ENCODE data around the gene SLC5A9.

Gene SLC5A9

DNA sequence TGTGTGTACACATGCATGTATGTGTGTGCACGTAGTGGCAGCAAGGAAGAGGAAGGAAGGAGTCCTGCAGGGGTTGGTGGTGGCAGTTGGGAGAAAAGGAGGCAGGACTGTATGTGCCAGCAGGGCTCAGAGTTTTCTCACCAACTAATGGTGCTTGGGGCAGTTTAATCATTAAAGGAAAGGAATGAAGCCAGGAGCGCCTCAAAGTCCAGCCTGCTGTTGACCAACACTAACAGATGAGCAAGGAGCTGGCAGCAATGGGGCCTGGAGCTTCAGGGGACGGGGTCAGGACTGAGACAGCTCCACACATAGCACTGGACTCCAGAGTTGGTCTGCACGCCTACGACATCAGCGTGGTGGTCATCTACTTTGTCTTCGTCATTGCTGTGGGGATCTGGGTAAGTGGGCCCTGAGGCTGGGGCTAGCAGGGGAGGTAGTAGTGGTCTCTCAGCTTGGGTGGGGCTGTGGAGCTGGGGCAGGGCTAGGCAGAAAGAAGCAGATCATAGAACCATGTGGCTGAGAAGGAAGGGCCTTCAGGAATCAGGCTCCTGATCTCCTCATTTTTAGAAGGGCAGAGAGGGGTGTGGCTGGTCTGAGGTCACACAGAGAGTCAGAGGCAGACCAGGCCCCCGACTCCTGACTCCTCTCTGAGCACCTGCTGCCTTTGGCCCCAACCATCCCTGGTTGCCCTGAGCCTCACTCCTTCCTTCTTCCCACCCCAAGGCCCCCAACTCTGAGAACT is at the start of gene SLC5A9:
Gene SLC5A9 (plus strand): TSS at position 216 of the 742 bp plus-strand sequence. CDS start 21 bp downstream, at position 237.
- no peaks in the 10 kb centered on the region for H3K4me1 ChIP-seq (ENCODE audit: control insufficient read depth, insufficient read depth, low read length)
- no peak within 1 kb of the TSS for H3K9ac ChIP-seq (ENCODE audit: low read depth, low read length)
- no peaks in the 10 kb centered on the region for H3K27me3 ChIP-seq (ENCODE audit: control insufficient read depth, insufficient read depth, low read length)
- H3K36me3 ChIP-seq (ENCODE audit: control insufficient read depth, insufficient read depth, low read length): no peaks in the 10 kb centered on the region
- no peak within 1 kb of the TSS for H3K4me3 ChIP-seq (ENCODE audit: low read depth, low read length)
- no peaks in the 10 kb centered on the region for H3K9me3 ChIP-seq (ENCODE audit: control insufficient read depth, insufficient read depth, low read length)

DNA sequence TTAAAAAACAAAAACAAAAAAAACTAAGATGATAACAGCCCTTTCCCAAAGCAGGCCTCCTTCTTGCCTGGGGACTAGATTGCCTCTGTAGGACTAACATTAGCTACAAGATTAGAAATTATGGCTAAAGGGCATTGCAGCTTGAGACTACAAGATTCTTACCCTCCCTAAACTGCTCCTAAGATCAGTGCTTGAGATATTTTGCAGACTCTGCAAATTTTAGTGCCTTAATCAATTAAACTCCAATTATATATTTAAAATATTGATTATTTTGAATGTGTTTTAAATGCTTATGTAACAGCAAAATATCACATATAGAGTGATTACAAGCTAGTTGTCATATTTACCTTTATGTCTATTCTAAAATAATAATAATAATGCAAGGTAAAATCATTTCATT is 47.4 kb upstream of the SLC5A9 start:
- no peaks in the 10 kb centered on the region for H3K9me3 ChIP-seq (ENCODE audit: control insufficient read depth, insufficient read depth, low read length)
- no peaks in the 10 kb centered on the region for H3K36me3 ChIP-seq (ENCODE audit: control insufficient read depth, insufficient read depth, low read length)
- no peaks in the 10 kb centered on the region for H3K27me3 ChIP-seq (ENCODE audit: control insufficient read depth, insufficient read depth, low read length)
- no peak overlapping the region for H3K9ac ChIP-seq (ENCODE audit: low read depth, low read length)
- no peaks in the 10 kb centered on the region for H3K4me1 ChIP-seq (ENCODE audit: control insufficient read depth, insufficient read depth, low read length)
- no peak overlapping the region for H3K4me3 ChIP-seq (ENCODE audit: low read depth, low read length)

DNA sequence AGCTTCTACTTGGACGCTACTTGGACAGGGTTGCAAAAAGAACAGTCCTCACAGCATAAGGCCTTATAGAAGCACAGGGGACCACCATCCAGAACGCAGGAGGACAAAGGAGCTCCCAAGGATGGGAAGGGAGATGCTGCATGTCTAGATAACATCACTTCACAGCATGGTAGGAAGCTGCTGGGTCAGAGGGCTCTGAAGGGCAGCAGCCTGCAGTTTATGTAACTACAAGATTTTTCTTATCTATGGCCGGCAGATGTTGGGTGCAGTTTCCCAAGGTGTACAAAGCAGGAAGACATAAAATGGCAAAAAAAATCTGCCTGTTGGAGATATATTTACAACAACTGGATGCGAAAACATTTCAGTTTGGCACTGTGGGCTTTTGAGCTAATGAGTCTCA is 45.3 kb upstream of the SLC5A9 start:
- Histone ChIP-seq H3K4me1 (ENCODE audit: control insufficient read depth, insufficient read depth, low read length) (no peaks in the 10 kb centered on the region), H3K4me3 (ENCODE audit: low read depth, low read length) (no peak overlapping the region), H3K27me3 (ENCODE audit: control insufficient read depth, insufficient read depth, low read length) (no peaks in the 10 kb centered on the region), H3K9ac (ENCODE audit: low read depth, low read length) (no peak overlapping the region), H3K9me3 (ENCODE audit: control insufficient read depth, insufficient read depth, low read length) (no peaks in the 10 kb centered on the region), H3K36me3 (ENCODE audit: control insufficient read depth, insufficient read depth, low read length) (no peaks in the 10 kb centered on the region)

DNA sequence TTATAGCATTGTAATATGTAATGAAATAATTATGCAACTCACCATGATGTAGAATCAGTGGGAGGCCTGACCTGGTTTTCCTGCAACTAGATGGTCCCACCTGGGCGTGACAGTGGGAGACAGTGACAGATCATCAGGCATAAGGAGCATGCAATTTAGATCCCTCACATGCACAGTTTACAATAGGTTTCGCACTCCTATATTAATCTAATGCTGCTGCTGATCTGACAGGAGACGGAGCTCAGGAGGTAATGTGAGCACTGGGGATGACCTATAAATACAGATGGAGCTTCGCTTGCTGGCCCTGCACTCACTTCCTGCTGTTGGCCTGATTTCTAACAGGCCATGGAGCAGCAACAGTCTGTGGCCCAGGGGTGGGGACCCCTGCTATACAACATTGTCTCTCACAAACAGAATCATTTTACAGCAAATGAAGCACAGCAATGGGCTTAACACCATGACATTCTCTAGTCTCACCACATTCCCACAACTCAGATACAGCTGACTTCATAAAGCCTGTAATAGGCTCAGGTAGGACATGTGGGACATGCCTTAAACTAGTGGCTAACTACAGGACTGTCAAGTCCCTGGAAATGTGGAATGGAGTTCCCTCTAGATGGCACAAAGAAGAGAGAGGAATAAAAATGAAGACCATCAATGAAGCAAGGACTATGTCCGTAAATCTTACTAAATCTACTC is 40.7 kb upstream of the SLC5A9 start:
- no peaks in the 10 kb centered on the region for H3K4me1 ChIP-seq (ENCODE audit: control insufficient read depth, insufficient read depth, low read length)
- no peak overlapping the region for H3K9ac ChIP-seq (ENCODE audit: low read depth, low read length)
- H3K4me3 ChIP-seq (ENCODE audit: low read depth, low read length): no peak overlapping the region
- H3K9me3 ChIP-seq (ENCODE audit: control insufficient read depth, insufficient read depth, low read length): no peaks in the 10 kb centered on the region
- no peaks in the 10 kb centered on the region for H3K27me3 ChIP-seq (ENCODE audit: control insufficient read depth, insufficient read depth, low read length)
- no peaks in the 10 kb centered on the region for H3K36me3 ChIP-seq (ENCODE audit: control insufficient read depth, insufficient read depth, low read length)

DNA sequence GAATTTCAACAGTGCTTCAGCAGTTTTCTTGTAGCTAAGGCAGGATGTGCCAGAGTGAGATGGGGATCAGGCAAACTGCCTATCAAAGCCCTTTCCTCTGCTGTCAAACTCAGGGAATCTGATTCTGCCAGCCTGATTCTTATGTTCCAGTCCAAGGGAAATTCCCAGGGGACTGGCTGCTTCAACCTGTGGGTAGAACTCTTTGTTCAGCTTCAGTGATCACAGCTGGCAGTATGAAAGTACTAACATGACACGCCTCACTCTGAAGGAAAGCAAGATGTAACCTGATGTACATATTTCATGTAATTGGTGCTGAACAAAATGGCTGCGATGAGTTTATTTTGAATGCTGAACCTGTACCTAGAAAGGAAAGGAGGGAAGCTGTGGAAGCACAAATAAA is 40.1 kb upstream of the SLC5A9 start:
- no peaks in the 10 kb centered on the region for H3K36me3 ChIP-seq (ENCODE audit: control insufficient read depth, insufficient read depth, low read length)
- no peak overlapping the region for H3K9ac ChIP-seq (ENCODE audit: low read depth, low read length)
- H3K4me1 ChIP-seq (ENCODE audit: control insufficient read depth, insufficient read depth, low read length): no peaks in the 10 kb centered on the region
- peaks cover 6% of the 10 kb centered on the region for H3K9me3 ChIP-seq (ENCODE audit: control insufficient read depth, insufficient read depth, low read length)
- no peaks in the 10 kb centered on the region for H3K27me3 ChIP-seq (ENCODE audit: control insufficient read depth, insufficient read depth, low read length)
- no peak overlapping the region for H3K4me3 ChIP-seq (ENCODE audit: low read depth, low read length)

DNA sequence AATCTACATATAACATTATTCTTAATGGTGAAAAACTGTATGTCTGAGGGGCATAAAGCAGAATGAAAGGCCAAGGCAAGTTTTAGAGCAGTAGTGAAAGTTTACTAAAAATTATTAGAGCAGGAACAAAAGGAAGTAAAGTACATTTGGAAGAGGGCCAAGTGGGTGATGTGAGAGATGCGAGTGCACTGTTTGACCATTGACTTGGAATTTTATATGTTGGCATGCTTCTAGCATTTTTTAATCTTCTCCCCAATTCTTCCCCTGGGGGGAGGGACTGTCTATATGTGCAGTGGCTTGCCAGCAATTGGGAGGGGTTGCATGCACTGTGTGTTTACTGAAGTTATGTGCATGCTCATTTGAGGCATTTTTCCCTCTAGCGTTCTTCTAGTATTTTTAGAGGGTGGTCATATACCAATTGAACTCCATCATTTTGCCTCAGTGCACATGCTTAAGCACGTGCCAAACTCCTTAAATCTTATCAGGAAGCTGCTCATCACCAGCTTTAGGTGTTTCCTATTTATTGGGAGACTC is 36.1 kb upstream of the SLC5A9 start:
- no peaks in the 10 kb centered on the region for H3K36me3 ChIP-seq (ENCODE audit: control insufficient read depth, insufficient read depth, low read length)
- H3K4me1 ChIP-seq (ENCODE audit: control insufficient read depth, insufficient read depth, low read length): no peaks in the 10 kb centered on the region
- H3K9me3 ChIP-seq (ENCODE audit: control insufficient read depth, insufficient read depth, low read length): peaks cover 28% of the 10 kb centered on the region
- no peaks in the 10 kb centered on the region for H3K27me3 ChIP-seq (ENCODE audit: control insufficient read depth, insufficient read depth, low read length)
- H3K4me3 ChIP-seq (ENCODE audit: low read depth, low read length): no peak overlapping the region
- no peak overlapping the region for H3K9ac ChIP-seq (ENCODE audit: low read depth, low read length)

DNA sequence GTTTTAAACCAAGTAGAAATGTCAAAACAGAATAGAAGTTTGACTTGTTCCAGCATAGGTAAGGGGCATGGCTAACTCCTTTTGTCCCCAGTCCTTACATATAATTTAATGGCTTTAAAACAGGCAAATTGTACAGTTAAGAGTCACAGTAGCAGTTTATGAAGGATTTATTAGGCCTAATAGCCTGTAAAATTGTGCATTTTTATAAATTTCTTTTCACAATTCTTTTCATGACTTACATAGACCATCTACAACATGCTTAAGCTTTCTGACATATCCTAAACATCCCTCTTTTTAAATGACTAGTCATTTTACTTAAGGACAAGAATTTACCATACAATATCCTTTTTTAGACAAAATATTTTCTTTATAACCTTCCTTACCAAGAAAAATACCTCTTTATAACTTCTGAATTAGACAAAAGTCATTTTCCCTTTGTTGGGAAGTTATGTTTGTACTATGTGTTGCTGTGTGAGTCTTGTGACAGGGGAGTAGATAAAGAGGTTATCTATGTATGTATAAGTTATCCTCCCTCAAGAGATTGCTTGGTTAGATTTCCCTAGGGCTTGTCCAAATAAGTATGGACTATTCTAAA is 34.5 kb upstream of the SLC5A9 start:
- Histone ChIP-seq H3K4me3 (ENCODE audit: low read depth, low read length) (no peak overlapping the region), H3K9me3 (ENCODE audit: control insufficient read depth, insufficient read depth, low read length) (peaks cover 28% of the 10 kb centered on the region), H3K27me3 (ENCODE audit: control insufficient read depth, insufficient read depth, low read length) (no peaks in the 10 kb centered on the region), H3K9ac (ENCODE audit: low read depth, low read length) (no peak overlapping the region), H3K4me1 (ENCODE audit: control insufficient read depth, insufficient read depth, low read length) (no peaks in the 10 kb centered on the region), H3K36me3 (ENCODE audit: control insufficient read depth, insufficient read depth, low read length) (no peaks in the 10 kb centered on the region)

DNA sequence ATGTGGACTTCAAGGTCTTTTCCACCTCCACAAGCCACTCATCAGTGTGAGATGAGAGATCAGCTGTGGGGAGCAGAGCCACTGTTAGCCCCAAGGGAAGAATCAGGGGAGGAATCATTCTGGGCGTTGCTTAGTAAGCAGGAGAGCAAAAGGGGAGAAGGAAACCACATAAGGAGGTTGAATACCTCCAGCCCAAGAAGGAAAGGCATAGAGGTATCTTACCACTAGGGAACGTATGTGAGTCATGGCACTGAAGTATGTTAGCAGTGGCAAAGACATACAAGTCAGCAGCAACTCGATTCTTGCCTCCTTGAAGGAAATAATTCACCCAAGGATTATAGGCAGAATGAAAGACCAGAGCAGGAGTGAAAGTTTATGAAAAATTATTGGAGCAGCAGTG is 31.6 kb upstream of the SLC5A9 start:
- Histone ChIP-seq H3K27me3 (ENCODE audit: control insufficient read depth, insufficient read depth, low read length) (no peaks in the 10 kb centered on the region), H3K36me3 (ENCODE audit: control insufficient read depth, insufficient read depth, low read length) (no peaks in the 10 kb centered on the region), H3K4me1 (ENCODE audit: control insufficient read depth, insufficient read depth, low read length) (no peaks in the 10 kb centered on the region), H3K9ac (ENCODE audit: low read depth, low read length) (no peak overlapping the region), H3K4me3 (ENCODE audit: low read depth, low read length) (no peak overlapping the region), H3K9me3 (ENCODE audit: control insufficient read depth, insufficient read depth, low read length) (peaks cover 28% of the 10 kb centered on the region)

DNA sequence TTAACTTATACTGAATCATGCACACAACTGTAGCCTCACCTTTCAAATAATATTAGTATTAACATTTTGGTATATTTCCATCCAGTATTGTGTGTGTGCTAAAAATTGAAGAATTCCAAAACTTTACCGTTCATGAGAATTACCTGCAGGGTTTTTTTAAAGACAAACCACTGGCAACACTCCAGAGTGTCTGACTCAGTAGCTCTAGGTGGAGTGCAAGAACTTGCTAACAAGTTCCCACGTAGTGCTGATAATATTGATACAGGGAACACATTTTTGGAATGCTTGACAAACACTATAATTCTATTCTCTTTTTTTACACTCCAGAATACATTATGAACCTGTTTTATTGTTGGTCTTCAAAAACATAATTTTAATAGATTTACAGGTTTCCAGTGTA is 27.7 kb upstream of the SLC5A9 start:
- Histone ChIP-seq H3K27me3 (ENCODE audit: control insufficient read depth, insufficient read depth, low read length) (no peaks in the 10 kb centered on the region), H3K9me3 (ENCODE audit: control insufficient read depth, insufficient read depth, low read length) (no peaks in the 10 kb centered on the region), H3K4me1 (ENCODE audit: control insufficient read depth, insufficient read depth, low read length) (no peaks in the 10 kb centered on the region), H3K9ac (ENCODE audit: low read depth, low read length) (no peak overlapping the region), H3K4me3 (ENCODE audit: low read depth, low read length) (no peak overlapping the region), H3K36me3 (ENCODE audit: control insufficient read depth, insufficient read depth, low read length) (no peaks in the 10 kb centered on the region)

DNA sequence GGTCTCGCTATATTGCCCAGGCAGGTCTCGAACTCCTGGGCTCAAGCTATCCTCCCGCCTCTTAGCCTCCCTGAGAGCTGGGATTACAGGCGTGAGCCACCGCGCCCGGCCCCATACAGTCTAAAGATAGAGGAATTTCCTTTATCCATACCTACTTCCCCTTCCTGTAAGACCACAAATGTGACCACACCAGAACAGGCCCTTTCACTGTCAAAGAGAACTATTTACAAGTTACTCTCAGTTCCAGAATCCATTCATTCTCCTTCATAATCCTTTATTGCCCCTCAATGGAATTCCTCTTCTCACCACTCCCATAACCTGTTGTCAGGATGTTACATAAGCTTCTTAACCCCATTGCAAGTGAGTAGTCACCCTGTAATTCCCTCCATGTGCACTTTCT is 26.3 kb upstream of the SLC5A9 start:
- Histone ChIP-seq H3K27me3 (ENCODE audit: control insufficient read depth, insufficient read depth, low read length) (no peaks in the 10 kb centered on the region), H3K4me1 (ENCODE audit: control insufficient read depth, insufficient read depth, low read length) (no peaks in the 10 kb centered on the region), H3K4me3 (ENCODE audit: low read depth, low read length) (no peak overlapping the region), H3K9me3 (ENCODE audit: control insufficient read depth, insufficient read depth, low read length) (no peaks in the 10 kb centered on the region), H3K36me3 (ENCODE audit: control insufficient read depth, insufficient read depth, low read length) (no peaks in the 10 kb centered on the region), H3K9ac (ENCODE audit: low read depth, low read length) (no peak overlapping the region)

DNA sequence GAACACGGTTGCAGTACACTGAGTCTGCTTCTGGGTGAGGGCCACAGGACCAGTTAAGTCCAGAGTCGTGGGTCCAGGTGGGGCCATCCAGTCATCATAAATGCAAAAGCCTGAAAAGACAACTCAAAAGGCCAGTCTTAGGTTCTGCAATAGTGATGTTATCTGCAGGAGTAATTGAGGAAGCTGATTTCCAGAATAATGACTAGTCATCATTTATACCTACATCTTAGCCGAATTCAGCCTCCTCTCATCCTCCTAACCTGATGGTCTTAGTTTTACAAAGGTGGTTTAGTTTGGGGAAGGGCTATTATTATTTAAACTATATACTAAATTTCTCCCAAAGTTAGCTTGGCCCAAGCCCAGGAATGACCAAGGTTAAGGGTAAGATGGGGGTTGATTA is 23.5 kb upstream of the SLC5A9 start:
- Histone ChIP-seq H3K4me3 (ENCODE audit: low read depth, low read length) (no peak overlapping the region), H3K36me3 (ENCODE audit: control insufficient read depth, insufficient read depth, low read length) (no peaks in the 10 kb centered on the region), H3K9ac (ENCODE audit: low read depth, low read length) (no peak overlapping the region), H3K9me3 (ENCODE audit: control insufficient read depth, insufficient read depth, low read length) (no peaks in the 10 kb centered on the region), H3K4me1 (ENCODE audit: control insufficient read depth, insufficient read depth, low read length) (no peaks in the 10 kb centered on the region), H3K27me3 (ENCODE audit: control insufficient read depth, insufficient read depth, low read length) (no peaks in the 10 kb centered on the region)

All from iPS-15b (cell line).